GM12874 (cell line): Measurements from ENCODE around the gene COMT.

Experiments
- CTCF ChIP-seq: IDR thresholded peaks from 2 replicates; pipeline ENCODE4 v1.5.1; 2011; ENCODE audit warnings: low read depth, mild to moderate bottlenecking, control low read depth, low read length, moderate library complexity; ENCODE audit not compliant: insufficient read depth

COMT gene

GRCh38 chr22:19917389-19918138, 24.0 kb upstream of the COMT start:
- no peak for TF ChIP-seq CTCF

- no peak for TF ChIP-seq CTCF
Observed at GRCh38 chr22:19918332-19919106, 23.1 kb upstream of the COMT start.

GRCh38 chr22:19919701-19920363, 21.7 kb upstream of the COMT start:
- TF ChIP-seq CTCF = no peak

- no peak for TF ChIP-seq CTCF
Observed at GRCh38 chr22:19921544-19922081, 20.0 kb upstream of the COMT start.

- no peak for TF ChIP-seq CTCF
Observed at GRCh38 chr22:19923914-19924513, 17.6 kb upstream of the COMT start.

GRCh38 chr22:19927696-19928095, 13.9 kb upstream of the COMT start:
- TF ChIP-seq CTCF = no peak

GRCh38 chr22:19928207-19928606, 13.4 kb upstream of the COMT start:
- no peak for TF ChIP-seq CTCF
